Activated T-helper 2 cell treated with anti-CD3 and anti-CD28 coated beads, Interferon-gamma antibody, Interleukin-2, Interleukin-4, amounts not matched to agents 10 μg/mL and 5 μg/mL and 100 μg/mL, durations not matched to agents 14 hours and 24 hours and 36 hours (primary cell): Measurements from ENCODE around the gene GSAP. TPM values are rescaled to one million over a fixed set of nuclear protein-coding genes. Genes with fewer than 3 reads are reported as not detected.
A peak's percentile ranks its signal among the peaks of the same experiment; 100 is the strongest.

Experiments
- DNase-seq: peaks from one replicate; pipeline ENCODE4 v3.0.0; 2021; ENCODE audit warnings: low spot score
- H3K27ac Mint-ChIP-seq: one replicate; pipeline ENCODE4 v1.8.0; 2021; ENCODE audit warnings: mixed read lengths
- H3K27me3 Mint-ChIP-seq: one replicate; pipeline ENCODE4 v1.8.0; 2021; ENCODE audit warnings: low read depth, mixed read lengths
- H3K36me3 Mint-ChIP-seq: one replicate; pipeline ENCODE4 v1.8.0; 2021; ENCODE audit warnings: low read depth, mixed read lengths
- H3K4me1 Mint-ChIP-seq: one replicate; pipeline ENCODE4 v1.8.0; 2021; ENCODE audit warnings: low read depth, mixed read lengths
- H3K4me3 Mint-ChIP-seq: one replicate; pipeline ENCODE4 v1.8.0; 2021; ENCODE audit warnings: low read depth, mild to moderate bottlenecking, moderate library complexity, mixed read lengths
- H3K9me3 Mint-ChIP-seq: one replicate; pipeline ENCODE4 v1.8.0; 2021; ENCODE audit warnings: mixed read lengths
- intact Hi-C: fragments of 100-400 bp; cut with micrococcal nuclease; formaldehyde crosslinking; loops from one replicate; pipeline ENCODE4 v1.15.1; 2023
- total RNA-seq: library from RNA; stranded (reverse); gene quantifications from 2 replicates; pipeline ENCODE4 v1.2.3, GENCODE V29; 2022

The GSAP gene
- total RNA-seq, 1 donor from 2014 or later = 0.43 TPM

GRCh38 chr7:77393954-77394353 lies 22.2 kb downstream of the GSAP start:
- no peaks in the 10 kb centered on the region for H3K36me3 Mint-ChIP-seq
- intact Hi-C loops = loop anchor here (1.0 to 2.0 kb wide), 2 partner anchors 41 to 128 kb away; no protein-coding TSS in a partner anchor
- peaks cover under 1% of the 10 kb centered on the region for H3K9me3 Mint-ChIP-seq
- H3K27ac Mint-ChIP-seq = no peak overlapping the region
- no peaks in the 10 kb centered on the region for H3K27me3 Mint-ChIP-seq
- no peak overlapping the region for H3K4me3 Mint-ChIP-seq
- no peak for DNase-seq
- H3K4me1 Mint-ChIP-seq = peaks cover 9% of the 10 kb centered on the region

DNA sequence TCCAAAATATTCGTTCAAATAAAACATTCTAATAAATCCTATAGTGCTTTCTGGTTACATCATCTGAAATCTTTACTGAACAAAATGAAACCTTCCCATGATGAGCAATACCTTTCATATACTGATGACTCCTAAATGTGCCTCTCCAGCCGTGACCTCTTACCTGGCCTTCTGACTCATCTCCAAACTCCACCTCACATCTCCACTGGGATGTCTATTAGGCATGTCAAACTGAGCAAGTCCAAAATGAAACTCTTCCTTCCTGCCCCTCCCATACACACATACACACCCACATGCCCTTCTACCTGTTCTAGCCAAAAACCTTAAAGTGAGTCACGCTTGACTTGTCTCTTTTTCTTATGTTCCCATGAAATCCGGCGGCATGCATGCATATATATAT lies 22.9 kb downstream of the GSAP start:
- peaks cover 9% of the 10 kb centered on the region for H3K4me1 Mint-ChIP-seq
- H3K27ac Mint-ChIP-seq = no peak overlapping the region
- intact Hi-C loops = loop anchor here (1.0 to 2.0 kb wide), 2 partner anchors 40 to 127 kb away; no protein-coding TSS in a partner anchor
- no peaks in the 10 kb centered on the region for H3K36me3 Mint-ChIP-seq
- peaks cover 4% of the 10 kb centered on the region for H3K9me3 Mint-ChIP-seq
- H3K27me3 Mint-ChIP-seq = no peaks in the 10 kb centered on the region
- peak; percentile 14 for DNase-seq
- no peak overlapping the region for H3K4me3 Mint-ChIP-seq

- no peaks in the 10 kb centered on the region for H3K36me3 Mint-ChIP-seq
- intact Hi-C loops = no loop called here
- peaks cover 10% of the 10 kb centered on the region for H3K4me1 Mint-ChIP-seq
- H3K9me3 Mint-ChIP-seq = peaks cover 4% of the 10 kb centered on the region
- no peak overlapping the region for H3K4me3 Mint-ChIP-seq
- H3K27ac Mint-ChIP-seq = no peak overlapping the region
- DNase-seq = no peak
- H3K27me3 Mint-ChIP-seq = peaks cover 2% of the 10 kb centered on the region
Observed at GRCh38 chr7:77391230-77391629, 24.9 kb downstream of the GSAP start.

DNA sequence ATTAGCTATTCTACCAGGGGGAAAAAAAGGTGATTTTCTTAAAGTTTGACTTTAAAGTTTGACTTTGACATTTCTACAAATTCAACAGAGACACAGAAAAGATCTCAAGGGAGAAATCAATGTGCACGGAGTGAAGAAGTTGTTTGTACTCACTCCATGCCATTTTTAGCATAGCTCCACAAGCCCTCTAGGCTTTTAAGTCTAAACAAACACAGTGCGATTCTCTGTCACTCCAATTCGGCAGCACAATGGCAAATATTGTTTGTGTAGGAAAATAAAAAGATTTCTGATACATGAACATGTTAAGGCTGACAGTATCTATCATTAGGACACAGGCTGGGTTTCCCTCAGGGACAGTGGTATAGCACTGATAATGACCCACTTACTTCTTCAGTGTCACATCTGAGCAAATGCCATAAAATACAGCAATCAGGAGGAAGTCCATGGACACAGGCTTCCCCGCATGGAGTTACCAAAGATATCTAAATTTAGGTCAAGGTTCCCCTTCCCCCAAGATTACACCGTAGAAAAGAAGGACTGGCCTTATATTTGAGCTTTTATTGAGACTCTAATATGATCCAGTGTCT lies 28.0 kb downstream of the GSAP start:
- no peak overlapping the region for H3K27ac Mint-ChIP-seq
- no peak overlapping the region for H3K4me3 Mint-ChIP-seq
- no peaks in the 10 kb centered on the region for H3K36me3 Mint-ChIP-seq
- peaks cover 2% of the 10 kb centered on the region for H3K4me1 Mint-ChIP-seq
- intact Hi-C loops = no loop called here
- H3K9me3 Mint-ChIP-seq = peaks cover 4% of the 10 kb centered on the region
- peaks cover 8% of the 10 kb centered on the region for H3K27me3 Mint-ChIP-seq
- DNase-seq = no peak

DNA sequence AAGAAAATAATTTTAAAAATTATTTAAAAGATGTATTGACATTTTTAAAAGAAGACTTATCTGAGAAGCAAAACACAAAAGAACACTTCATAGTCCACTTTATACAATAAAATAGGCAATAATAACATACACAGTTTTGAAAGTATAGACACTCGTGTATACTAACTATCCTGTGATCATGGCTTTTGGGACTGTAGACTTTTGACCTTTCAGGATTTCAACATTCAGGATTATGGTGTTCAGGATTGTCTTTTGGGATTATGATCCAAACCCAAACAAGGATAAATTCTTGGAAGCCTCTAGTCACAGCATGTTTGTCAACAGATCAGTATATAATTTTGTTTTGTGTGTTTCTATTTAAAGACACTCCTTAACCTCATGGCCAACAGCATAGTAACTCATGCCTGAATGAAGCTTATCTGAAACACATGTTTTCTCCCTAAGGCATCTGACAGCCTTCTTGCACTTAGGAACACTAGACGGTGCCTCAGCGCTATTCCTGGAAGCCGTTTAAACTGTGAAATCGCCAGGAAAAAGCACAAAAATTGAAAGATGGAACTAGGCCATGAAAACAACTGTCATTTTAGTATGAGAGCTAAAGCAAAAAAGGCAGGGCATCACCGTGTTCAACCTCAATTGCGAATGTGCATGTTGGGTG lies 29.9 kb downstream of the GSAP start:
- Mint-ChIP-seq H3K4me3 (no peak overlapping the region), H3K36me3 (no peaks in the 10 kb centered on the region), H3K9me3 (peaks cover 4% of the 10 kb centered on the region), H3K4me1 (peaks cover 4% of the 10 kb centered on the region), H3K27me3 (peaks cover 19% of the 10 kb centered on the region), H3K27ac (no peak overlapping the region)
- no peak for DNase-seq
- intact Hi-C loops = no loop called here

DNA sequence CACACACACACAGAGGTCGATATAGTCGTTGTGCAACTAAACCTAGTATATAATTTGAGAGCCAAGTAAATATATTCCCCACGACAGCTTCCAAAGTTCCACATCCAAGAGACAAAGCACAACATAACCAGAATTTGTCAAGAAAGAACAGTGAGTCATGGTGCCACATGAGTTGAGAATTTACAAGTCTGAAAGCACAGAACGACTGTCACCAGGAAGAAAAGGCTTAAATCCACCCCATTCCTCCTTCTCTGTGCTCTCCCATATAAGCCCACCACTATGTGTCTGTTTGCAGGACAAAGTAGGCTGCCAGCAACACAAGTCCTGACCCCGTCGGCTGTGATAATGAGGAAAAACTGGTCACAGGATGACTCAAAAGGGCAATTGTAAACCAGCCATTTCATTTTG lies 32.8 kb downstream of the GSAP start:
- DNase-seq = no peak
- H3K4me1 Mint-ChIP-seq = peaks cover 4% of the 10 kb centered on the region
- intact Hi-C loops = loop anchor here (5.0 kb wide), 1 partner anchor 34 kb away; the partner anchor contains the start of gene GSAP
- H3K27me3 Mint-ChIP-seq = peaks cover 27% of the 10 kb centered on the region
- no peaks in the 10 kb centered on the region for H3K9me3 Mint-ChIP-seq
- no peak overlapping the region for H3K4me3 Mint-ChIP-seq
- no peaks in the 10 kb centered on the region for H3K36me3 Mint-ChIP-seq
- no peak overlapping the region for H3K27ac Mint-ChIP-seq

- intact Hi-C loops = loop anchor here (5.0 kb wide), 1 partner anchor 35 kb away; the partner anchor contains the start of gene GSAP
- Mint-ChIP-seq H3K36me3 (no peaks in the 10 kb centered on the region), H3K4me3 (no peak overlapping the region), H3K27me3 (peaks cover 24% of the 10 kb centered on the region), H3K9me3 (no peaks in the 10 kb centered on the region), H3K4me1 (peaks cover 3% of the 10 kb centered on the region), H3K27ac (no peak overlapping the region)
- DNase-seq = no peak
Observed at GRCh38 chr7:77382532-77382931, 33.6 kb downstream of the GSAP start.

DNA sequence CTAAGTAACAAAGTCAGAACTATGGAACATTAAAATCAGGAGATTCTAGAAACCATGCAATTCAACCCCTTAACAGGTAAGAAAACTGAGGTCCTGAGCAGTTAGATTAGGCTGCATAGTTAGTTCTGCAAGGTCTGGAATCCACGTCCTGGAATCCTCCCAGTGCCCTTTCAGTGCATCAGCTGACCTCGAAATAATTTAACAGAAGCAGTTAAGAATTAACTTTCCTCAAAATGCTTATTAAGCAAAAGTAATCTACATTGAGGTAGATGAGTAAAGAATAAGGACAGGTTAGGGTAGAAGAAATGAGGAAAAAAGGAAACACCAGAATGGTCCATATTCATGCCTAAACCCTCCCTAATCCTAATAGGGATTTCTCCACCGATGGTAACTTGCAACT lies 37.6 kb downstream of the GSAP start:
- Mint-ChIP-seq H3K27ac (no peak overlapping the region), H3K4me3 (no peak overlapping the region), H3K4me1 (peaks cover 3% of the 10 kb centered on the region), H3K36me3 (no peaks in the 10 kb centered on the region), H3K9me3 (no peaks in the 10 kb centered on the region), H3K27me3 (peaks cover 22% of the 10 kb centered on the region)
- intact Hi-C loops = no loop called here
- DNase-seq = no peak

DNA sequence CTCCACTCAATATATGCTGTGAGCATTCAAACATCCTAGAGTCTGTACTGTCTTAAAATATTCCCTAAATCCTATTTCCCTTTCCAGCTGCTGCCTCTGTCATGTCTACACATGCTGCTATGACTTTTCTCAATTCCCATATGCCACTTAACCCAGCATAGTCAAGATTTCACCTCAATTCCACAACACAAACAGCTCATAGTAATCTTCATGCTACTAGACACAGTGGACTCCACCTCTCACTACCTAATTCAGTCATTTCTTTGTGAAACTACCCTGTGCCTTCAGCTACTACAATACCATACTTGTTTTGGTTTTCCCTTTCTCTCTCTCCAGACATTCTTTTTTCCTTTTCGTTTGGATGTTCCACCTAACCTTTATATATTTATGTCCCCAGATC lies 45.5 kb downstream of the GSAP start:
- Mint-ChIP-seq H3K27ac (no peak overlapping the region), H3K36me3 (no peaks in the 10 kb centered on the region), H3K4me3 (no peak overlapping the region), H3K27me3 (peaks cover 21% of the 10 kb centered on the region), H3K4me1 (peaks cover 5% of the 10 kb centered on the region), H3K9me3 (peaks cover 6% of the 10 kb centered on the region)
- no peak for DNase-seq
- intact Hi-C loops = no loop called here

- intact Hi-C loops = no loop called here
- Mint-ChIP-seq H3K9me3 (peaks cover 6% of the 10 kb centered on the region), H3K27me3 (peaks cover 28% of the 10 kb centered on the region), H3K27ac (no peak overlapping the region), H3K36me3 (no peaks in the 10 kb centered on the region), H3K4me3 (no peak overlapping the region), H3K4me1 (peaks cover 5% of the 10 kb centered on the region)
- DNase-seq = no peak
Observed at GRCh38 chr7:77368974-77369373, 47.2 kb downstream of the GSAP start.

DNA sequence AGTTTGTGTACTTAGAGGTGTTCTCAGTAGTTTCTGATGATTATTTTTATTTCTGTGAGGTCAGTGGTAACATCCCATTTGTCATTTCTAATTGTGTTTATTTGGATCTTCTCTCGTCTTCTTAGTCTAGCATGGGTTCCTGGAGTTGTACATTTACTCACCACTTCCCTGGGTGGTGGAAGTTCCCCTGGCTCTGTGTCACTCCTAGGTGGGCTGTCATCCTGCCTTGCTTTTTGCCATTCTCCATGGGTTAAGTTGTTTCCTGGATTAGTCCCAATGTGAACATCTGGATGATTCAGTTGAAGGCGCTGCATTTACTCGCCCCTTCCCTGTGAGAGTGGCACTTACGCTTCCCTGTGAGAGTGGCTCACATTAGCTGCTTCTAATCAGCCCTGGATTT lies 48.2 kb downstream of the GSAP start:
- Mint-ChIP-seq H3K4me1 (peaks cover 5% of the 10 kb centered on the region), H3K27ac (no peak overlapping the region), H3K36me3 (no peaks in the 10 kb centered on the region), H3K9me3 (peaks cover 6% of the 10 kb centered on the region), H3K27me3 (peaks cover 32% of the 10 kb centered on the region), H3K4me3 (no peak overlapping the region)
- intact Hi-C loops = no loop called here
- DNase-seq = no peak

- Mint-ChIP-seq H3K27me3 (peaks cover 46% of the 10 kb centered on the region), H3K4me1 (peaks cover 2% of the 10 kb centered on the region), H3K27ac (no peak overlapping the region), H3K36me3 (no peaks in the 10 kb centered on the region), H3K4me3 (no peak overlapping the region), H3K9me3 (peaks cover 6% of the 10 kb centered on the region)
- intact Hi-C loops = no loop called here
- no peak for DNase-seq
Observed at GRCh38 chr7:77362905-77363304, 53.2 kb downstream of the GSAP start.

DNA sequence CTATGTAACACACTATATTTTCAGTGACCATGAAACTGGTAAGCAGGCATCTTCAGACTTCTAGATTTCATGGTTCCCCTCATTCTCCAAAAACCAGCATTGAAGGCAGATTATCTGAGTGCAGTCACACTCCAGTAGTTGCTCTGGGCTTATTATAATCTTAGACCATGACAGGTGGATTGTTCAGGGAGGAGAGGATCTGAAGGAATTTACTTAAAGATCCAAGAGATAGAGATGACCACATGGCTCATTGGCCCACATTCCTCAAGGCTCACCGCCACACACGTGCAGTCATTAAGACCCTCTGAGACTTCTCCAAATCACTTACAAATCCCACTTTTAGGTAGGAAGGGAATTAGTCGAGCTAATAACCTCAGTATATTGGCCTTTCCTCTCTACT lies 55.2 kb downstream of the GSAP start:
- Mint-ChIP-seq H3K9me3 (no peaks in the 10 kb centered on the region), H3K27me3 (peaks cover 44% of the 10 kb centered on the region), H3K4me1 (peaks cover 8% of the 10 kb centered on the region), H3K36me3 (no peaks in the 10 kb centered on the region), H3K4me3 (no peak overlapping the region), H3K27ac (no peak overlapping the region)
- intact Hi-C loops = no loop called here
- no peak for DNase-seq
